Heart left ventricle (tissue), 13 donors: ENCODE measurements around the gene USP12.

Source experiments
- POLR2A ChIP-seq, 2 donors: fragments of 450-650 bp; IDR thresholded peaks; one replicate each; pipeline ENCODE4 v1.6.1; 2017; ENCODE audit warnings: antibody characterized with exemption in 2 of 2, mild to moderate bottlenecking in 2 of 2, moderate library complexity in 2 of 2
- TF ChIP-seq, protein P1 (sequence below), 12 donors: fragments of 200-600 bp; sonication (generic) in 4 of 12; IDR thresholded peaks; one replicate each; pipeline versions ENCODE4 v1.5.0 to v1.8.0; 2018 to 2022; ENCODE audit warnings: antibody characterized with exemption in 12 of 12, mild to moderate bottlenecking in 5 of 12
- donor health status: ischemic (EF 13 %, LVEDD 7.1; RV severe dilation, severe dysfunction).
- donor health status: DM: no; HTN: yes; CAD: no.
- donor health status: DM: no; HTN: no; CAD: no.
- donor health status: ischemic (EF 25% LVEDD 6.9; RV normal size, moderate dysfunction).
- donor health status: ischemic (EF 25% LVEDD 5.7; RV mildly dilated, moderate dysfunction).
- donor health status: ischemic (EF 35%, LVEDD 5.7; RV mildly dilated, moderate dysfunction).
- donor health status: nonischemic (EF 11% LVEDD 7.7; RV severe dilation, severe dysfunction).
- donor health status: DM: yes; HTN: yes; CAD: no.
- donor health status: PGD.
- donor health status: ischemic (EF 29% LVEDD 5.4; RV normal size, mild dysfunction).
- donor health status: nonischemic (EF 23%, LVEDD 6.1; RV moderate dilation, normal function).

DNA sequence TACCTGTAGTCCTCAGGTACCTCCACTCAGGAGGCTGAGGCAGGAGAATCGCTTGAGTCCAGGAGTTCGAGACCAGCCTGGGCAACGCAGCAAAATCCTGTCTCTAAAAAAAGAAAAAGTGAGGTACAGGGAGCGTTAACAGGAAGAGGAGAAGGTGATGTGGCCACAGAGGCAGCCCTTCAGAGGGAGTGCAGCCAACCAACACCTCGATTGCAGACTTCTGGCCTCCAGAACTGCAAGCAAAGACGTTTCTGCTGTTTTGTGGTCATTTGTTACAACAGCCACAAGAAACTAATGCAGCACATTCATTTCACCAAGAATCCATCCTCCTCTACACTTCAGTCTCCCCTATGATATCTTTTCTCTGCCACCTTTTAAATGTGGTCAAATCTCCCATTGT lies 145.2 kb downstream of the USP12 start:
- TF ChIP-seq, protein P1, sequence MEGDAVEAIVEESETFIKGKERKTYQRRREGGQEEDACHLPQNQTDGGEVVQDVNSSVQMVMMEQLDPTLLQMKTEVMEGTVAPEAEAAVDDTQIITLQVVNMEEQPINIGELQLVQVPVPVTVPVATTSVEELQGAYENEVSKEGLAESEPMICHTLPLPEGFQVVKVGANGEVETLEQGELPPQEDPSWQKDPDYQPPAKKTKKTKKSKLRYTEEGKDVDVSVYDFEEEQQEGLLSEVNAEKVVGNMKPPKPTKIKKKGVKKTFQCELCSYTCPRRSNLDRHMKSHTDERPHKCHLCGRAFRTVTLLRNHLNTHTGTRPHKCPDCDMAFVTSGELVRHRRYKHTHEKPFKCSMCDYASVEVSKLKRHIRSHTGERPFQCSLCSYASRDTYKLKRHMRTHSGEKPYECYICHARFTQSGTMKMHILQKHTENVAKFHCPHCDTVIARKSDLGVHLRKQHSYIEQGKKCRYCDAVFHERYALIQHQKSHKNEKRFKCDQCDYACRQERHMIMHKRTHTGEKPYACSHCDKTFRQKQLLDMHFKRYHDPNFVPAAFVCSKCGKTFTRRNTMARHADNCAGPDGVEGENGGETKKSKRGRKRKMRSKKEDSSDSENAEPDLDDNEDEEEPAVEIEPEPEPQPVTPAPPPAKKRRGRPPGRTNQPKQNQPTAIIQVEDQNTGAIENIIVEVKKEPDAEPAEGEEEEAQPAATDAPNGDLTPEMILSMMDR (IDR thresholded peaks at IDR 0.05): no peak
- no peak for TF ChIP-seq POLR2A (IDR thresholded peaks at IDR 0.05)
